GM04503 (cell line): Measurements from ENCODE around the gene HOXB5.

Experiments used
- DNase-seq: peaks from one replicate; pipeline ENCODE4 v3.0.0-alpha.2; 2012; ENCODE audit warnings: low read depth

Gene HOXB5

DNA sequence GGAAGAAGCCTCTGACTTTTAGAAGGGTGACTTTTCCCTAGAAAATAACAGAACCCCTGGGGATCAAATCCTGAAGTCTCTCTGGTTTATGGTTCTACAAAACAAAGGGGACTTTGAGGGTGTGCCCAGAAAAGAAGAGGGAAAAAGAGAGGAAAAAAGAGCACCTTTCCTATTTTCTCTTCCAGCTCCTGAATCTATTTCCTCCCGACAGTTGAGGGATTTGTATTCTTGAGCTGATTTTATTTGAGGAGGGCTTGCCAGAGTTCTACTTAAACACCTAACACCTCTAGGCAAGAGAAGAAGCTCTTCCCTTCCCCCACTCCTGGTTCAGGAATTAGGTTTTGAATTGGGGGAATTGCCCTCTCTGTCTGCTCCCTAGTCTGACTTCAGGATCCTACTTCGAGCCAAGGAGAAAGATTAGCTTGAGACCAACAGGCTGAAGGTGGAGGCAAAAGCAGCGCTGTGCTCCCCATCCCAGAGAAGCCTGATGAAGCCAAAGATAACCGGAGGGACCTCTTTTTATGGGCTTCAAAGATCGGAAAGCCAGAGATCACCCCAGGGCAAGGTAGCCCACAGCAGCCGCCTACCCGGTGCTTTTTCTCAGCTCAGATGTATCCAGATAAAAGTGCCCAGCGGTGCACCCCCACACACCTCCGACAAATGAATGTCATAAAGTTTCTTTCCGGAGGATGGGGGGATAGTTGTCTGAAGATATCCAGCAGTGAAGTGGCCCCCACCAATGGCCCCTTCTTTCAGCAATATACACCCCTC lies 4.3 kb downstream of the HOXB5 start:
- no peak for DNase-seq

DNA sequence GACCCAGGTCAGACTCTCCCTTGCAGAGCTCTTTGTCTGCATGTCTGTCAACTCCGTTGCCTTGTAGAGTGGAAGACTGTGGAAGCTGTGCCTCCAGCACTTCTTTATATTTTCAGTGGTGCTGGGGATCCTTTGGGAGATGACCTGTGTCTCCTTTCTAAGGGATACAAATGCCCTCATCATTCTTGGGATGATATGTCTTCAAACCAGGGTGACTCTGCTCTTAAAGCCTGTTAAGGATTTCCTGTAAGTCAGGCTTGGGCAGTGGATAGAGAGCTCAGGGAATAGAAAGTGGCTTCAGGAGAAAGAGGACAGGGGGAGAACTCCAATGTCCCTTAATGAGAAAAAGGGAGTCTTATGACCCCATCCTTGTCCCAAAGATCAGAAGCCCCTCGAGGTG lies 5.1 kb downstream of the HOXB5 start:
- no peak for DNase-seq

DNA sequence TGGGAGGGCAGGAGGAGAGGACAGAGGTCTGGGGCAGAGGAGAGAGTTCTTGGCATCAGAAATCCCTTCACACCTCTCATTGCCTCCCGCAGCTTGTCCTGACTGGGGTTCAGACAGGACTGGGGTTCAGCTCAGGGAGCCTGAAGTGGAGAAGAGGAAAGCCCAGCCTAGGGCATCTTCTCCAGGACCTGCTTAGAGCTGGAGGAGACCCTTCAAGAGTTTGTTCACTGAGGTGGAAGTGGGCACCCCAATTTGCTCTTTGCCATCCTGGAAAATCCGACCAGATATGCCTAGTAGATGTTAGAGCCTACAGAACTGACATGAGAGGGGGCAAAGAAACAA lies 5.5 kb downstream of the HOXB5 start:
- DNase-seq = no peak

DNA sequence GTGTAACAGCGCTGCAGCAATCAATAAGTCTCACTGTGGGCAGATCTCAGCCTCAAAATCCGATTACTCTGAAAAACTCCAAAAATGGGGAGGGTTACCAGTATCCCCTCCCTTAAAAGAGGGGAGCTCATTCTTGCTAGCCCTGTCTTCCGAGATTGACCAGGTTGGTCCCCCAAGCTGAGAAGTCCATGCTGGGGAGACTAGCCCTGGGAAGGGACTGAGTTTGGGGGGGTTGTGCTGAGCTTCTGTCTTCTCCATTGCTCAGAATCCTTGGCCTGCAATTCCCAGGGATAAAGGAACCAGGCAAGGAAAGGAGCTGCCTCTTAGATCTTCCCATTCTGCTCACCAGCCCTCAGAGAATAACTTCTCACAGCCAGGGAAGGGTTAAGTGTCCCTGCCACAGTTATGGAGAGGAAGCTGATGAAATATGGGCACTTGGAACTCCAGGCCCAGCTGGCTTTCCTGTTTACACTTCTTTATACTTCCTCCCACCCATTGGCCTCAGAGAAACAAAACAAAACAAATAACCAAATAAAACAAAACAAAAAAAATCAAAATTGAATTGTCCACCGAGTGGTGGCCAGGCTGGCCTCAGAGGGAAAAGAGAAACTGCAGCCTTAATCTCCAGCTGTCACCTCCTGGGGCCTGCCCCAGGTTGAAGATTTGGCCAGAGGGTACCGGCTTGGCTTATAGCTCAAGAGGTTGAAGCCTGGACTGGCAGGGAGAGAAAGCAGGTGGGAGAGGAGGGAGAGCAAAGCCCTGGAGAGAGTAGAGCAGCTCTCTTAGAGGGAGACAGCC lies 6.1 kb downstream of the HOXB5 start:
- no peak for DNase-seq

DNA sequence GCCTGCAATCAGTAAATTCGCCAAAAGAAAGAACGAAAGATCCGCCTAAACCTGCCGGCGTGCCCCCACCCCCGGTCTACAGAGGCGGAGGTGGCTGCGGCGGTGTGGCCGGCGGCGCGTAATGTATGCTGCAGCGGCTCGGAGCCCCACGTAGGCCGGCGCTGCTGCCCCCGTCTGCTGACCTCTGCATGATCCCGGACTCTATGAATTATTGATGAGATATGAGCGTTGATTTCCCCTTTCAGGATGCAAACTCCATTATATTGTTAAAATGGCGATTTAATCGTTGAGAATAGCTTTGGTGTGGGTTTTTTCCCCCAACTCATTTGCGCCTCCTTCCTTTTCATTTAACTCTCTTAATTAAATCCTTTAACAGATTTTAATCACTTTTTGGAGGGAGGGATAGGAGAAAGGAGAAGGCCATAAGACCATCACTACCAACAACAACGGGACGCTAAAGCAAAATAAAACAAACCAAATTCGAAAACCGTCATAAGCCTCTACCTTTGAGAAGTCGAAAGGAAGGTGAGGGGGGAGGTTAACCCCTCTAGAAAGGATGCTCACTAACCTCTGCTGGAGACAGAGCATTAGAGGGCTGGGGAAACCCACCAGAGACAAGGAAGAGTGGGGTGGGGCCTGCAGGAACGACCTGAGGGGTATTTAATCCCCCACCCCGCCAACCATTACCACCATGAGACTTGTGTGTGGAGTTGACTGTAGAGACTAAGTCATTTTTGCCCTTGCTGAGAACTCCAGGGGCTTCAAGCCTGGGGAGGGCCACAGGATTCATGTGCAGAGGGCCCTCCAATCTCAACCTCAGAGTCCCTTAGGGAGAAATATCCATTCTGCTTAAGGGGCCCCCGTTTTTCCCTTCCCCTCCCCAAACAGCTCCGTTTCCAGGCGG lies 7.0 kb downstream of the HOXB5 start:
- DNase-seq = no peak

DNA sequence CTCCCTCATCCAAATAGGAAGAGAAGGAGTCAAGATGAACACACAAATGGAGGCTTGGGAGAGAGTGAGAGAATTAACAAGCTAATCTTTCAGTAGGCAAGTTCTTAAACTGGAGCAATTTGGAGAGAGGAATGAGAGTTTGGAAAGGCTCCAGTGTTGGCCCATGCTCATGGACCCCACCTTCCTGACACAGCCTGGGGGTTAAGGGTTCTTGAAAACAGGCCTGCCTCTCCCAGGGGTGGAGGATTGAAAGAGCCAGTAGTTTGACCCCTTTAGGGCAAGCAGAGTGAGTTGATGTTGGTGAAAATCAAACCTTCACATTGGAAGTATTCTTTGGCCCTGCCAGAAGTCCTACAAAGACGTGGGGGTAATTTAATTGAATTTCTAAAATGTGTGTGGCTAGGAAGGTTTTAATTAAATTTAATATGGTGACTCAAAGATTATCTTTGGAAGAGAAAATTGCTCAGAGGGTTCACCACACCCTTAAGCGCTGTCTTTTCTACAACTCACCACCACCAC lies 9.3 kb downstream of the HOXB5 start:
- DNase-seq = no peak

DNA sequence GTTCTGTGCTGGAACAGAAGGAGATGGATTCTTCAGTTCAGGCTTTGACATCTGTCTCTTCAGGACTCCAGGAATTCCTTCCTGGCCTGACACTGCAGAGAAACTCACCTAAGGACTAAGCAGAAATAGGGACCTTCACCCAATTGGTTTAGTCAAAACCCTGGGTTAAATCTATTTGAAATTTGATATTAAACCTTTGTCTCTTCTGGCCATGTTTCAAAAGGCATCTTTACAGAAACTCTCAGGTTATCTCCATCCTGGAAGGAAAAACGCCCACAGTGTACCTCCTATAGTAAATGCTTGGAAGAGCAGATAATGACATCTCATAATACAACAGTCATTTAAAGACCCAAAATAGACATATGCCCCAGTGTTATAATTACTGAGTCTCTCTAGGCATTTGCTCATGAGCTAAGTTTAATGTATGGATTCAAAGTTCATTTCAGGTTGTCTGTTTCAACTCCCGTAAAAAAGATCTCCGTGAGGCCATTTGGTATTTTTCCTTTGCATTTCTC lies 9.8 kb downstream of the HOXB5 start:
- DNase-seq = no peak

DNA sequence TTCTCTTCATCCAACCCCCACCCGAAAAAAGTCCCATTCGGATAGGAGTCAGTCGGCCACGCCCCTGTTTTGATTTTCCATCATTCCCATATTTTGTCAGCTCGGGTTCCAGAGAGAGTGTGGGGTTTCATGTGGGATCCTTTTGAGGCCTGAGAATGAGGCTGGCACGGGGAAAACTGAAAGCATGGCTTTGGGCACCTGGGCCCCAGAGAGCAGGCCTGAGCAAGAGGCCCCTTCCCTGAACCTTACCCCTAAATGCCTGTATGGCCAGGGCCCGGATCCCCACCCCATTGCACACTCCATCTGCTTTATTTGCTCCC lies 10.9 kb downstream of the HOXB5 start:
- no peak for DNase-seq

DNA sequence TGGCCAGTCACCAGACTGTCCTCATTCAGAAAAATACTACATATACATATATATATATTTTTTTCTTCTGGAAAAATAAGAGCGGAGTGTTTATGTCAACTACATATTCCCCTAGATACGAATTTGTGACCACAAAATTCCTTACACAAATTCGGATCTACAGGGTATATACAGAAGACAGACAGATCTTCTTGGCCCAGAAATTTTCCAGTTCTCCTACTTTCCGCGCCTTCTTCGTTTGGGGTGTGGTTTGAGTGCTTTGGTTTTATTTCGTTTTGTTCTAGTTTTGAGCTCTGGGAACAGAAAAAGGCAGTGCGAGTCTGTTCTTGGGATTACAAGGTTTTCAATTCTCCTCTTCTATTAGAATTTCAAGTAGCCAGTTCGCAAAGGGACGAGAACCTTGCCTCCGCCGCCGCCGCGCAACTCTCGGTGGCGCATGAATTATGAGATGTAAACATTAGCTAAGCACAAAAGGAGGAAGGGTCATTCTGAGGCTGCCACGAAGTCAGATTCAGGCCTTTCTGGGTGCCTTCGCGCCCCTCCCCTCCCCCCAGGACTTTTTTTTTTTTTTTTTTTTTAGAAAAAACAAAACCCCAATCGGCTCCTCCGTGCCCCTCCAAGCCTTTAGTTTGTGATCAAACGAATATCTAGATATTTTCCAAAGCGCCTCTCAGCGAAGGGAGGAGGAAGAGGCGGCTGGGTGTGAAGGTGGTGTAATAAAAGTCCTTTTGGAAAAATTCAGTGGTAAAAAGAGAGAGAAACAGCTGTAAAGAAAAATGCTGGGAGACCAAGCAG lies 13.6 kb downstream of the HOXB5 start:
- no peak for DNase-seq

DNA sequence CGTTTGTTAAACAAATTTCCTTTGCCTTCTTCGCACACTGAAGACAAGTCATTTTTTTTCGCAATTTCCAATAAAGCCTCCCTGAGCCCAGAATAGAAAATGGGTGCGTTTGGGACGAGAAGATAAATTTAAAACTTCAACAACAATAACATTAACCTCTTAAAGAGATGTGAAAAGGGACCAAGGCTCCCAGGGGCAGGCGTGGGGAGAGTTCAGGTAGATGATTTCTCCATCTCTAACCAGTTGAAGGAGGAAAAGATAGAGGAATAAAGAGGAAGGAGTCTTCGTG lies 14.2 kb downstream of the HOXB5 start:
- no peak for DNase-seq

DNA sequence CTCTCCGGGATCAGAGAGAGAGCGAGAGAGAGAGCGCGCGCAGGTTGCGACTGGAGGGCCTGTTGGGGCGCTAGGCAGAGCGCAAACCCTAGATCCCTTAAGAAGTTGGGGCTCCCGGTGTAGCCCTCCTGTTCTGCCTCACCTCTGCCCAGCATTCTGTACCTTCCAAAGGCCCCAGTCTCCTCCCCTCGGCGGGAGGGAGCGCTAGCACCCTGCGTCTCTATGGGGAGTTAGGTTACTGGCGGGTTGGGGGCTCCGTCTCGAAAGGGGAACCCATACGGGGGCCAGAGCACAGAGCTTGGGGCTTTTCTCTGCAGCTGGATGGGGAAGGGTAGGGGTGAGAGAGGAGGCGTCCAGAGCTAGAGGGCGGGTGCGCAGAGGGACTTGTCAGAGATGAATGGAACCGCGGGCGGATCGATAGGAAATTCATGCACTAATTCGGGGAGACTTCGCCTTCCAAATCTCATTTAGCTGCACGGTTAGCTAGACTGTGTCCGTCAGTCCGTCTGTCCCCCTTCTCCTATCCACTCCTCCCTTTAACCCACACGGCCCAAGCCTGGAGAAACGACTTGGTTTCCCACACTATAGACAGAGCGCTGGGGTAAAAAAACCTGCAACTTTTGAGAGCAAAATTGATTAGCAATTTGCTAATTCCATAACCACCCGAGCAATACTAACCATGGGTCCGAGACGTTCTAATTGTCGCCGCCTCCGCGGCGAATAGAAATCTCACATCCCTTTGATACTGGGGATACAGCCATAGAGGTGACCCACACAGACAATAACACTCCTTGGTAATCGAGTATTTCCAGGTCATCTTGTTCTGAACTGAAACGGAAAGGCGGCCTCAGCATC lies 14.7 kb downstream of the HOXB5 start:
- DNase-seq = no peak

DNA sequence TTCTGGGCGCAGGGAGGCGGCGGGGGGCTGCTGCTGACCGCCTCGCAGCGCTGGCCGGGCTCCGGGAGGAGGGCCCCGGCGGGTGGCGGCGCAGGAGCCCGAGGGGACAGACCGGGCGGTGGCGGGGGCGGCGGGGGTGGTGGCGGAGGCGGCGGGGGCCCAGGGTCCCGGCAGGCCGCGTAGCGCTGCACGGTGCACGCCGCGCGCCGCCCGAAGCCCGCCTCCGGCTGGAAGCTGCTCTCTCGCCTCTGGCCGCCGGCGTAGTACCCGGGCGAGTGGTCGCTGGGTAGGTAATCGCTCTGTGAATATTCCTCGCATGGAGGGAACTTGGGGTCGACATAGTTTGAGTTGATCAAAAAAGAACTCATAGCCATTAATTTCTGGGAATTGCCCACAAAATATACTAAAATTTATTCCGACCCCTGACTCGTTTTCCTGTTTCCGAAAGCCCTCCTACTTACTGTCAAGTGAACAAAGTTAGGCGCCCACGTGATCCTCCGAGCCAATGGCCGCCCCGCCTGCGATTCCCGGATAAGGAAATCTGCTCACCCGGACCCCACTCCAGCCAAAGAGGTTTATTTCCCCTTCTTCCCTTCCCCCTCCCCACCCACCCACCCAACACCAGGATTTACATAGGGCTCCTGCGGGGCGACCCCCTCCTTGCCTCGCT lies 15.5 kb downstream of the HOXB5 start, which contains the start of gene HOXB4:
Gene HOXB4 (minus strand): TSS at position 405 of the 670 bp plus-strand sequence. CDS start 31 bp downstream, at position 374.
- DNase-seq = no peak

DNA sequence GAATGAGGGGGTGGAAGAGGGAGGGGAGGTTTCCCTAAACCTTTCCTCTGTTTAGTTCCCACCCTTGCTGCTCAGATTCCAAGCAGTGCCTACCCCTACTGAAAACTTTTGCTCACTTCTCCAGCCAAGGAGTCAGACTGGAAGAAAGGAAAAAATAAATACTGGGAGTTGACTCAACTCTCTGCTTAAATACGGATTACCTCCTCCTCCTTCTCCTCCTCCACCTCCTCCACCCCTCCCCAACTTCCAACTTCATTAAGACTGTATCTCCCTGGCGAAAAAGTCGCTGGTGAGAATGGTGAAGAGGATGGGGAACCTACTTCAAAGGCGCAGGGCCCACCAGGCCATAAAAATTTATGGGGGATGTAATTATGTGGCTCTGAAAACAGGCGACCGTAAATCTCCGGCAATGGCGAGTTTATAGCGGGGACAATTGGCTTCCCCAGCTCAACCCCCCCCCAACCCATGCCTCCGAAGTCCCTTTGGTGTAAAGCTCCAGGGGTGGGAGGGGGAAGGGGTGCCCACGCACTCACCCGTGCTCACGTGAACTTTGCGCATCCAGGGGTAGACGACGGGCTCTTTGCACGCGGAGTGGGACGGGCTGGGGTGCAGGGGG lies 16.1 kb downstream of the HOXB5 start:
- no peak for DNase-seq

DNA sequence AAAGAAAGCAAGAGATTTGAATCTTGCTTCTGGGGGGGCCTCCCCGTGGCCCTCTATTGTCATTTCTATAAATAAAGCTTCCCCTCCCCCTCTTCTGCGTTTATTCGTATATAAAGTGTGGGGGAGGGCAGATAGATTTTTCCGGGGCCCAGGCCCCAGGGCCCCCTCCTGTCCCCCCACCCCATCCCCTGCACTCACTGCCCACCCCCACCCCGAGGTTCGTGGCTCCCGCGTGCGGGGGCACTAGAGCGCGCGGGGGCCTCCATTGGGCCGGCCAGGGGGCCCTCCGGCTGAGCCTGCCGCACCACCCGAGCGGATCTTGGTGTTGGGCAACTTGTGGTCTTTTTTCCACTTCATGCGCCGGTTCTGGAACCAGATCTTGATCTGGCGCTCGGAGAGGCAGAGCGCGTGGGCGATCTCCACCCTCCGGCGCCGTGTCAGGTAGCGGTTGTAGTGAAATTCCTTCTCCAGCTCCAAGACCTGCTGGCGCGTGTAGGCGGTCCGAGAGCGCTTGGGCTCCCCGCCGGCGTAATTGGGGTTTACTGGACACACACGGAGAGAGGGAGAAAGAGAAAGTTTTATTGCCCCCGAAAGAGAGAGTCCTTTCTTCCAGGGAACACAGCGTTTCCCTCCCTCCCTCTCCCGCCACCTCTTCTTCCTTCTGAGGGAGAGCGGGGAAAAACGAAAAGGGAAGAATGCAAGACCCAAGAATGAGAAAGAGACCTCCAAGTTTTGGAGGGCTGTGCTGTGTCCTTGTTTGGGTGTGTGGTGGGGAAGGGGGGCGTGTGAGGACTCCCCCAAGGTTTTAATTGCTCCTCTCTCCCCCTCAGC lies 16.9 kb downstream of the HOXB5 start:
- no peak for DNase-seq

DNA sequence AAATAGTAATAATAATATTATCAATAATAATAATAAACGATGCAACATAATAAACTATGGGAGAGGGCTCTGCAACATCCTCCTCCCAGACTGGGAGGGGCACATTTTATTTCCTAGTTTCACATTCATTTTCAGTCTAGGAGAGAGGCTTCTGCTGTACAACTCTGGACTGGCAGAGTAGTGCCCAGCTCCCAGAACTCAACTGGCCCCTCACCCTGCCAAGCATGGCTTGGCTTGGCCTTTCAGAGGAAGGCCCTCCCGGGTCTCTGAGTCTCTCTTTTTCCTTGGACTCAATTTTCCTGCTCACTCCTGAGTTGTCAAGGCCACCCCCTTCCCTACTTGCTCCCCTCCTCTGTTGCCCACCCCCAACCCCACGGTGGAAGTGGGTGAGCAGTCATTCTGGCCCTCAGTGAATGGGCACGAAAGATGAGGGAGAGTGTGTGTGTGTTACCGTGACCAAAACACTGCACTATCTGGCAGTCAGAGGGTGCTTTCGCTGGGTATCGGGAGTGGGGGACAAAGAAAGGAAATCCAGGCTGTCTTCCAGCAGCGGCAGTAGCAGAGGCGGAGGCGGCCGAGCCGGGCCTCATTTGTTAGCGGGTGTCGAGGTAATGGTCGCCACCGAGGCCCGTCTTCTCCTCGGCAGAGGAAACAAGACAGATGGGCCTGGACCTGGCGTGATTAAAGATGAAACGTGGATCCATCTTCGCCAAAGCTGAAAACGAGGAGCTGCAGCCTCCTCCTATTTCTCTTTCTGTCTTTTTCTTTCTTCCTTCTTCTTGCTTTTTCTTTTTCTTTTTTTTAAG lies 17.7 kb downstream of the HOXB5 start:
- no peak for DNase-seq

DNA sequence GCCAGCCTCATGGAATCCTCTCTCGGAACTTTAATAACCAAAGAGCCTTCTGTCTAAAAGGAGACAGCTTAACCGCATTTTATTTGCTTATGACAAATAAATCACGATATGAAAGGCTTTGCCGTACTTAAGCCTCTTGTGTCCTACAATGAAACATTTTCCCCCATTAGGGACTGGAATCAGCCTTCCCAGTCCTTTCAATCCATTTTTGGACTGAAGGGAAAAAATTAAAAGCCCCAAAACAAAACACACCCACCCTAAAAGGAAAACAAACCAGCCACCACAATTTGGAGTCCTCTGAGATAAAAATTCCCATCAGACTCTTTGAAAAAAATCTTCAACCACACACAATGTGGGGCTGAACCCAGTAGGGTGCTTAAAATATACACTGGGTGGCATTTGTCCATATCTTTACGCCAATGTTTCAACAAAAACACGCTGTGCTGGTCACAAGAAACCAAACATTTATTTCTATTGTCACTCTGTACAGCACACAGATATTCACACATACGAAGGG lies 18.5 kb downstream of the HOXB5 start:
- peak; percentile 88 for DNase-seq

DNA sequence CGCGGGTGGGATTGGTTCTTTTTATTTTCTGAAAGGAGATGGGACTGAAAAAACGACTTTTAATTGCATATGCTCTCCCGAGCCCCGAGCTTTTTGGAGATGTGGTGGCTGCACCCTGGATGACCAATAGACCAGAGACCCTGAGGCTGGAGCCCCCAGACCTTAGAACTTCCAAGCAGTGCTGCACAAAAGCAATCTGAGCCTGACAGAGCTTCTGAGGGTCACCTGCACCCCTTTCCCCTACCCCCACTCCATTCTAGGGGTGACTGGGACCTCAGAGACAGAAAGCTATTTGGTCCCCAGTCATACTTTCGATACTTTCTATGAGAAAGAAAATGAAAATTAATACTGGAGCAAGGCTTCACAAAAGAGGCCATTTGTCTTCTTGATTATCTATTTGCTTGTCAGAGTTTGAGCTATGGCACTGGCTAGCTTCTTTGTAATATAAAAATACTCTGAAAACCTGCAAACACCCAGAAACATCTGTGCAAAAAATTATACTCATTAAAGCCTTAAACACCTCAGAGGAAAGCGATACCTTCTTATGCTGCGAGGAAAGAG lies 19.0 kb downstream of the HOXB5 start:
- DNase-seq = no peak
